Upper lobe of left lung (tissue), 6 donors: ENCODE results near the gene VPS13A. TPM values are rescaled to one million over a fixed set of nuclear protein-coding genes. Genes with fewer than 3 reads are reported as not detected.

Experiments
- ATAC-seq, 2 donors: fragments of 200-7000 bp; cut with Tn5 transposase; one replicate each; pipeline ENCODE4 v1.9.1; 2022; ENCODE audit warnings: mild to moderate bottlenecking in 2 of 2, moderate library complexity in 2 of 2; ENCODE audit not compliant: low FRiP score in 2 of 2
- DNase-seq, 2 donors: peaks; one replicate each; pipeline ENCODE4 v3.0.0-alpha.2; 2019 to 2020
- H3K27ac ChIP-seq, 4 donors: fragments of 200-600 bp; sonication (generic); one replicate each; pipeline ENCODE4 v1.5.1; 2016 to 2019
- H3K27me3 ChIP-seq, 4 donors: fragments of 200-600 bp; sonication (generic); one replicate each; pipeline ENCODE4 v1.5.1; 2017 to 2019
- H3K36me3 ChIP-seq, 4 donors: fragments of 200-600 bp; sonication (generic); one replicate each; pipeline ENCODE4 v1.5.1; 2016 to 2019
- H3K4me1 ChIP-seq, 4 donors: fragments of 200-600 bp; sonication (generic); one replicate each; pipeline ENCODE4 v1.5.1; 2018 to 2019
- H3K4me3 ChIP-seq, 4 donors: fragments of 200-600 bp; sonication (generic); one replicate each; pipeline ENCODE4 v1.5.1; 2017 to 2019; ENCODE audit warnings: mild to moderate bottlenecking in 2 of 4, moderate library complexity in 1 of 4
- H3K9me3 ChIP-seq, 4 donors: fragments of 200-600 bp; sonication (generic); one replicate each; pipeline ENCODE4 v1.5.1; 2018 to 2019
- CTCF ChIP-seq, 6 experiments: fragments of 450-650 bp in 4 of 6; fragments of 200-600 bp in 2 of 6; sonication (generic) in 2 of 6; IDR thresholded peaks; one replicate each; pipeline ENCODE4 v1.5.1; 2016 to 2019; ENCODE audit warnings: antibody characterized with exemption in 6 of 6
- EP300 ChIP-seq, 4 donors: sonication (generic); formaldehyde crosslinking; IDR thresholded peaks; one replicate each; pipeline ENCODE4 v1.5.1; 2017; ENCODE audit warnings: antibody characterized with exemption in 4 of 4, control low read depth in 2 of 4
- POLR2A ChIP-seq, 4 donors: fragments of 450-650 bp; IDR thresholded peaks; one replicate each; pipeline ENCODE4 v1.5.1; 2016 to 2017; ENCODE audit warnings: antibody characterized with exemption in 4 of 4, mild to moderate bottlenecking in 2 of 4
- POLR2AphosphoS5 ChIP-seq, 2 donors: sonication (generic); formaldehyde crosslinking; IDR thresholded peaks; one replicate each; pipeline ENCODE4 v1.5.1; 2017; ENCODE audit warnings: antibody characterized with exemption in 2 of 2
- WGBS, 2 donors: methylation state at CpG; one replicate each; pipeline ENCODE4 v1.1.5; 2017 to 2018; 5-methylcytosine and 5-hydroxymethylcytosine counted together
- total RNA-seq, 6 donors: library from RNA; depleted of rRNA in 4 of 6; stranded (reverse); fragments of >200 nt in 4 of 6; gene quantifications; one replicate each; pipeline versions ENCODE4 v1.1.0 to v1.2.1, GENCODE V29; 2016 to 2021
- donor health status: DM: no; HTN: no; CAD: no; lungs with moderate emphysema.
- donor health status: DM: no; HTN: yes; CAD: no; lungs with severe emphysema.

VPS13A gene
- total RNA-seq, 6 donors from 2014 or later = 21.6 to 90.0 (median 31.4) TPM

GRCh38 chr9:77149879-77150278 is 27.5 kb upstream of the VPS13A start:
- no peaks in the 10 kb centered on the region for H3K9me3 ChIP-seq
- no peak overlapping the region for H3K4me3 ChIP-seq
- 50 to 70% methylated on average over 2 of the region's 2 CpGs for WGBS, 2 donors
- no peaks in the 10 kb centered on the region for H3K4me1 ChIP-seq
- ATAC-seq = no peak
- H3K27me3 ChIP-seq = no peaks in the 10 kb centered on the region
- H3K27ac ChIP-seq = no peak overlapping the region
- no peak for DNase-seq
- TF ChIP-seq POLR2A (IDR thresholded peaks at IDR 0.05) (no peak), POLR2AphosphoS5 (IDR thresholded peaks at IDR 0.05) (no peak), CTCF (IDR thresholded peaks at IDR 0.05) (no peak), EP300 (IDR thresholded peaks at IDR 0.05) (no peak)
- no peaks in the 10 kb centered on the region for H3K36me3 ChIP-seq

- H3K4me1 ChIP-seq = no peaks in the 10 kb centered on the region
- DNase-seq = no peak
- TF ChIP-seq CTCF (IDR thresholded peaks at IDR 0.05) (no peak), POLR2AphosphoS5 (IDR thresholded peaks at IDR 0.05) (no peak), POLR2A (IDR thresholded peaks at IDR 0.05) (no peak), EP300 (IDR thresholded peaks at IDR 0.05) (no peak)
Observed at GRCh38 chr9:77152289-77152688, 25.0 kb upstream of the VPS13A start.

DNA sequence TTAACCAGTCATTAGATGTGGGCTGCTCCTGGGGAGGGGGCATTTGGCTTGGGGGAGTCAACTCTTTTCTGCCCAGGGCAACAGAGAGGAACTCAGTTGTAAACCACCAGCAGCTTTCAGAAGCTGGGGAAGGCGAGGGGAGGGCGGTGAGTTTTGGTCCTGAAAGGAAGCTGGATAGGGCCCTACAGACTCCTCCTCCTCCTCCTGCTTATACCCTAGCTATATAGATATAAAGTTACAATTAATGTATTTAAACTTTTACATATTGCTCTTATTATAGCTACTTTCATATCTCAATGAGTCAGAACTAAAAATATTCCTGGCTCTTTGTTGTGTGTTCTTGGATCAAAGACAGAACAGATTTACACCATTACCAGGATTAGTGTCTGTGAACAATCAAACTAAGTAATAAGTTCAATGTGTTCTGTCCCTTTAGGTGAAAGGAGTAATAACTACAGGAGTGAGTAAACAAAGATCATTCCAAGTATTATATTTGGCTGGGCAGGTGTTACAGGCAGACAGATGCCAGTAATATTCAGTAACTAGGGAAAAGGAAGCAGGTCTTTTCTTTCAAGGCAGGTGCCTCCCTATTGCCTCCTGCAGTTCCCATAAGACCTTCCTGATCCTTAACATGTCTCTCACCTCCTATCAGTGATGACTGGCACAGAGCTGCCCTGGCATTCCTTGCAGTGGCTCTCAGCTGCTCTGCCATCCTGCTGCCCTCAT is 20.5 kb upstream of the VPS13A start:
- no peaks in the 10 kb centered on the region for H3K4me1 ChIP-seq
- no peak overlapping the region for H3K4me3 ChIP-seq
- DNase-seq (no peak), ATAC-seq (no peak)
- H3K9me3 ChIP-seq = no peaks in the 10 kb centered on the region
- H3K36me3 ChIP-seq = no peaks in the 10 kb centered on the region
- H3K27me3 ChIP-seq = no peaks in the 10 kb centered on the region
- WGBS, 2 donors = 65 to 78% methylated on average over 2 of the region's 2 CpGs
- H3K27ac ChIP-seq = no peak overlapping the region
- TF ChIP-seq EP300 (IDR thresholded peaks at IDR 0.05) (no peak), CTCF (IDR thresholded peaks at IDR 0.05) (no peak), POLR2A (IDR thresholded peaks at IDR 0.05) (no peak), POLR2AphosphoS5 (IDR thresholded peaks at IDR 0.05) (no peak)

More at GRCh38 chr9:77152289-77152688, 25.0 kb upstream of the VPS13A start:
- no peaks in the 10 kb centered on the region for H3K9me3 ChIP-seq
- no peak overlapping the region for H3K27ac ChIP-seq
- no peak for ATAC-seq
- H3K4me3 ChIP-seq = no peak overlapping the region
- H3K36me3 ChIP-seq = no peaks in the 10 kb centered on the region
- no peaks in the 10 kb centered on the region for H3K27me3 ChIP-seq
- 48 to 59% methylated on average over 1 of the region's 1 CpG for WGBS, 2 donors

DNA sequence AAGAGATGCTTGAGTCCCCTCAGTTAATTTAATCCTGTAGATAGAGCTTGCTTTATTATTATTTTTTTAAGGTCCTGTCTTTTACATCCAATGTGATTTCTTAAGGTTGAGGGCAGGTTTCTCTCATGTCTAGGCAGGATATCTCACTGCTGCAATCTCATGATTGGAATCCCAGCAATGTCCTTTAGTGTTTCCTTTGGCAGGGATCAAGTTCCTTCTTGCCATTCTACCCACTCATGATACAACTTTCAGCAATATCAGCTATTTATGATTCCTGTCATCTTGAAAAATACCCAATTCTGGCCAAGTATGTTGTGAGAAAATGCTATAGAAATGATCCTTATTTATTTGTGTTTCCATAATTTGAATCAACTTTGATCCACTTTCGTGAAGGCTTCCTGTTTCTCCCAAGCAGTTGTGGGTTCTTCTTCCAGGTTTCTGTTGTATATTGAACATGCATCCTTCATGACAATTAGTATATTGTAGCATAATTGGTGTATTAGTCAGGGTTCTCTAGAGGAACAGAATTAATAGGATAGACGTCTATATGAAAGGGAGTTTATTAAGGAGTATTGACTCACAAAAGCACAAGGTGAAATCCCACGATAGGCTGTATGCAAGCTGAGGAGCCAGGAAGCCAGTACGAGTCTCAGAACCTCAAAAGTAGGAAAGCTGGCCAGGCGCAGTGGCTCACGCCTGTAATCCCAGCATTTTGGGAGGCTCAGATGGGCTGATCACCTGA is 18.4 kb upstream of the VPS13A start:
- Histone ChIP-seq H3K27me3 (no peaks in the 10 kb centered on the region), H3K9me3 (no peaks in the 10 kb centered on the region), H3K4me3 (no peak overlapping the region), H3K36me3 (no peaks in the 10 kb centered on the region), H3K27ac (no peak overlapping the region), H3K4me1 (peaks cover 0 to 3% (median 0%) of the 10 kb centered on the region in 4 donors)
- DNase-seq (no peak), ATAC-seq (no peak)
- WGBS, 2 donors = 77 to 82% methylated on average over 6 of the region's 6 CpGs
- TF ChIP-seq EP300 (IDR thresholded peaks at IDR 0.05) (no peak), CTCF (IDR thresholded peaks at IDR 0.05) (no peak), POLR2AphosphoS5 (IDR thresholded peaks at IDR 0.05) (no peak), POLR2A (IDR thresholded peaks at IDR 0.05) (no peak)
